Sigmoid colon (tissue), 4 donors: ENCODE results near the gene FBXO3.

Experiments used
- CTCF ChIP-seq, 4 experiments: fragments of 450-650 bp in 3 of 4; fragments of 200-600 bp in 1 of 4; IDR thresholded peaks; one replicate each; pipeline ENCODE4 v1.5.1; 2016 to 2019; ENCODE audit warnings: antibody characterized with exemption in 4 of 4, mild to moderate bottlenecking in 3 of 4, moderate library complexity in 2 of 4
- EP300 ChIP-seq, 4 donors: sonication (generic); formaldehyde crosslinking; IDR thresholded peaks; one replicate each; pipeline ENCODE4 v1.6.1; 2017; ENCODE audit warnings: antibody characterized with exemption in 4 of 4
- POLR2A ChIP-seq, 2 donors: fragments of 450-650 bp; IDR thresholded peaks; one replicate each; pipeline ENCODE4 v1.6.1; 2016; ENCODE audit warnings: antibody characterized with exemption in 2 of 2, mild to moderate bottlenecking in 2 of 2, moderate library complexity in 2 of 2

GRCh38 chr11:33775832-33776470 is 1.6 kb upstream of the FBXO3 start:
- no peak for TF ChIP-seq POLR2A (IDR thresholded peaks at IDR 0.05)
- TF ChIP-seq CTCF (IDR thresholded peaks at IDR 0.05): no peak
- TF ChIP-seq EP300 (IDR thresholded peaks at IDR 0.05): no peak
